ENCODE data around the gene FERMT3.

GRCh38 chr11:64185693-64186491, 20.6 kb upstream of the FERMT3 start, which contains the start of gene STIP1:
- TF ChIP-seq CTCF (IDR thresholded peaks at IDR 0.05) (peak in 2 of 3 donors; percentile 36 to 41), POLR2A (IDR thresholded peaks at IDR 0.05) (peak; percentile 47), EP300 (IDR thresholded peaks at IDR 0.05) (no peak)
